Measurements from ENCODE around the gene ANKRD29.

Gene ANKRD29

DNA sequence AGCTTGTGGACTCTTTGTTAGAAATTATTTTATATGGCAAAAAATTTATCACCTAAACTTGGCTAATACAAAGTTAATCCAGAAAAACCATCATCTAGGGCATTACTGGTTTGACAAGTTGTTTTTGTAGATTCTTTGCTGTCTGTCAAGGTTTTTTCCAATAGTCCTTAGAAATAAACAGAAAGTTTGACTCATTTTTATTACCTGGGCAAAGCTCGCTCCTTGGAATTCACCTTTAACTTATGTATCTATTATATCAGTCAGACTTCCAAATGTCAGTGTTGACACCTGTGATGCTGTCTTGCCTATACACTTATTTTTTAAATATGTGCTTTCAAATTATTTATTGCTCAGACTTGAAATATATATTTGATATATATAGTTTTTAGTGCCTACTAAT lies 48.2 kb upstream of the ANKRD29 start:
- no peaks in the 10 kb centered on the region for H3K9me3 ChIP-seq (ENCODE audit: low read length)
- no peak overlapping the region for H2AFZ ChIP-seq (ENCODE audit: low read length)
- no peak for TF ChIP-seq EZH2 (IDR thresholded peaks at IDR 0.05; ENCODE audit: borderline replicate concordance, low read length)
- TF ChIP-seq, protein P1, sequence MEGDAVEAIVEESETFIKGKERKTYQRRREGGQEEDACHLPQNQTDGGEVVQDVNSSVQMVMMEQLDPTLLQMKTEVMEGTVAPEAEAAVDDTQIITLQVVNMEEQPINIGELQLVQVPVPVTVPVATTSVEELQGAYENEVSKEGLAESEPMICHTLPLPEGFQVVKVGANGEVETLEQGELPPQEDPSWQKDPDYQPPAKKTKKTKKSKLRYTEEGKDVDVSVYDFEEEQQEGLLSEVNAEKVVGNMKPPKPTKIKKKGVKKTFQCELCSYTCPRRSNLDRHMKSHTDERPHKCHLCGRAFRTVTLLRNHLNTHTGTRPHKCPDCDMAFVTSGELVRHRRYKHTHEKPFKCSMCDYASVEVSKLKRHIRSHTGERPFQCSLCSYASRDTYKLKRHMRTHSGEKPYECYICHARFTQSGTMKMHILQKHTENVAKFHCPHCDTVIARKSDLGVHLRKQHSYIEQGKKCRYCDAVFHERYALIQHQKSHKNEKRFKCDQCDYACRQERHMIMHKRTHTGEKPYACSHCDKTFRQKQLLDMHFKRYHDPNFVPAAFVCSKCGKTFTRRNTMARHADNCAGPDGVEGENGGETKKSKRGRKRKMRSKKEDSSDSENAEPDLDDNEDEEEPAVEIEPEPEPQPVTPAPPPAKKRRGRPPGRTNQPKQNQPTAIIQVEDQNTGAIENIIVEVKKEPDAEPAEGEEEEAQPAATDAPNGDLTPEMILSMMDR (IDR thresholded peaks at IDR 0.05; ENCODE audit: low read length) = no peak
- H3K4me2 ChIP-seq (ENCODE audit: low read length) = no peak overlapping the region
- no peaks in the 10 kb centered on the region; the same call in none of the 2 replicates for H3K27me3 ChIP-seq (ENCODE audit: insufficient read depth, low read length)
- H3K4me1 ChIP-seq (ENCODE audit: insufficient read depth, low read length, severe bottlenecking) = no peaks in the 10 kb centered on the region
- H4K20me1 ChIP-seq (ENCODE audit: insufficient read depth, low read length) = no peaks in the 10 kb centered on the region
- H3K27ac ChIP-seq (ENCODE audit: low read depth, low read length, poor library complexity, severe bottlenecking) = no peak overlapping the region
- no peaks in the 10 kb centered on the region for H3K36me3 ChIP-seq (ENCODE audit: insufficient read depth, low read length)
- no peaks in the 10 kb centered on the region for H3K9me2 ChIP-seq (ENCODE audit: low read depth, low read length)
- no peaks in the 10 kb centered on the region for H3F3A ChIP-seq (ENCODE audit: insufficient read depth, low read length)
- no peak overlapping the region for H3K4me3 ChIP-seq (ENCODE audit: low read depth, low read length, poor library complexity, severe bottlenecking)
- no peaks in the 10 kb centered on the region for H3K79me2 ChIP-seq (ENCODE audit: insufficient read depth, low read length)
- H3K9ac ChIP-seq (ENCODE audit: low read length) = no peak overlapping the region

DNA sequence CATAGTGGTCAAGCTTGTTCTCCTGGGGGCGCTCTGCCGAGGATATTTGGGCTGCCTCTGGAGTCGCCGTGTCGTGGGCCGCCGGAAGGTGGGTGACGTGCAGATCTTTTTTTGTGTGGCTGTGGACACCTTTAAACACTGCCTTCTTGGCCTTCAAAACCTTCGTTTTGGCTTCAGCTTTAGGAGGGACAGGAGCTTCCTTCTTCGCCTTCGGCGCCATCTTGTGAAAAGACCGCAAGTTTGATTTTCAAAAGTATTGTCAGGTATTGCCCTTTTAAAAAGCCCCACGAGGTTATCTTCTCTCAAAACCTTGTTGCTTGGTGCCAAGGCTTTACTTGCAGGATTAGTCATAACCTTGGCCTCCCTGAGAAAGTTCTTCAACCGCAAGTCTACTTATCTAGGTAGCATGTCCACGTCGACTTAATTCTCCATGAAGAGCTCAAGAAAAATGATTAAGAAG lies 47.4 kb upstream of the ANKRD29 start:
- H2AFZ ChIP-seq (ENCODE audit: low read length) = no peak overlapping the region
- H3K9ac ChIP-seq (ENCODE audit: low read length) = no peak overlapping the region
- no peaks in the 10 kb centered on the region for H3K9me3 ChIP-seq (ENCODE audit: low read length)
- TF ChIP-seq, protein P1 (IDR thresholded peaks at IDR 0.05; ENCODE audit: low read length) = no peak
- TF ChIP-seq EZH2 (IDR thresholded peaks at IDR 0.05; ENCODE audit: borderline replicate concordance, low read length) = no peak
- no peaks in the 10 kb centered on the region; the same call in none of the 2 replicates for H3K27me3 ChIP-seq (ENCODE audit: insufficient read depth, low read length)
- no peaks in the 10 kb centered on the region for H3K9me2 ChIP-seq (ENCODE audit: low read depth, low read length)
- H3K36me3 ChIP-seq (ENCODE audit: insufficient read depth, low read length) = no peaks in the 10 kb centered on the region
- H4K20me1 ChIP-seq (ENCODE audit: insufficient read depth, low read length) = no peaks in the 10 kb centered on the region
- H3K79me2 ChIP-seq (ENCODE audit: insufficient read depth, low read length) = no peaks in the 10 kb centered on the region
- H3K27ac ChIP-seq (ENCODE audit: low read depth, low read length, poor library complexity, severe bottlenecking) = no peak overlapping the region
- H3K4me3 ChIP-seq (ENCODE audit: low read depth, low read length, poor library complexity, severe bottlenecking) = no peak overlapping the region
- H3F3A ChIP-seq (ENCODE audit: insufficient read depth, low read length) = no peaks in the 10 kb centered on the region
- H3K4me1 ChIP-seq (ENCODE audit: insufficient read depth, low read length, severe bottlenecking) = no peaks in the 10 kb centered on the region
- no peak overlapping the region for H3K4me2 ChIP-seq (ENCODE audit: low read length)

DNA sequence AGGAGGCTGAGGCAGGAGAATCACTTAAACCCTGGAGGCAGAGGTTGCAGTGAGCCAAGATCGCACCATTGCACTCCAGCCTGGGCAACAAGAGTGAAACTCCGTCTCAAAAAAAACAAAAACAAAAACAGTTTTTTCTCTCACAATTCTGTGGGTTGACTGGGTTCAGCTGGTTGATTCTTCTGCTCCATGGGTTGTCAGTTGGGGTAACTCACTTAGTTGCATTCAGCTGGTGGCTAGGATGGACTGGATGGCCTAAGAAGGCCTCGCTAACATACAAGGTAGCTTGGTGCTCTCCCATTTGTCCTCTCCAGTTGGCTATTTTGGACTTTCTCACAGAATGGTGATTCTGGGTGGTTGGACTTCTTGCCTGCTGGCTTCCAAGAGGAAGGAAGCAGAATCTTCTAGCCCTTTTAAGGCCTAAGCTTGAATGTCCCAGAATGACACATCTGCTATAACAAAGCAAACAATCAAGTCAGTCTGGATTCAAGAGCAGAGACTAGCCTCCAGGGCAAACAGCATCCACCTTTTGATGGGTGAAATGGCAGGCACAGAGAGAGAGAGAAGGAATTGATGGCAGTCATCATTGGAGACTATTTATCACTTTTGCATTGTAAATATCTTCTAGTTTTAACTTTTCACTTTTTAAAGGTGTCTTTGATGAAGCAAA lies 44.4 kb upstream of the ANKRD29 start:
- Histone ChIP-seq H3F3A (ENCODE audit: insufficient read depth, low read length) (no peaks in the 10 kb centered on the region), H3K79me2 (ENCODE audit: insufficient read depth, low read length) (no peaks in the 10 kb centered on the region), H3K9ac (ENCODE audit: low read length) (no peak overlapping the region), H3K36me3 (ENCODE audit: insufficient read depth, low read length) (no peaks in the 10 kb centered on the region), H3K27me3 (ENCODE audit: insufficient read depth, low read length) (no peaks in the 10 kb centered on the region; the same call in 1 of the 2 replicates), H3K9me2 (ENCODE audit: low read depth, low read length) (no peaks in the 10 kb centered on the region), H4K20me1 (ENCODE audit: insufficient read depth, low read length) (no peaks in the 10 kb centered on the region), H3K4me3 (ENCODE audit: low read depth, low read length, poor library complexity, severe bottlenecking) (no peak overlapping the region), H3K4me2 (ENCODE audit: low read length) (no peak overlapping the region), H3K27ac (ENCODE audit: low read depth, low read length, poor library complexity, severe bottlenecking) (no peak overlapping the region), H3K4me1 (ENCODE audit: insufficient read depth, low read length, severe bottlenecking) (no peaks in the 10 kb centered on the region), H2AFZ (ENCODE audit: low read length) (no peak overlapping the region), H3K9me3 (ENCODE audit: low read length) (no peaks in the 10 kb centered on the region)
- TF ChIP-seq, protein P1 (IDR thresholded peaks at IDR 0.05; ENCODE audit: low read length) = no peak
- TF ChIP-seq EZH2 (IDR thresholded peaks at IDR 0.05; ENCODE audit: borderline replicate concordance, low read length) = no peak

Data from OCI-LY1 (cell line).